AG09319 (cell line): ENCODE data around the gene OSBPL8.

Experiments
- DNase-seq: peaks from one replicate; pipeline ENCODE4 v3.0.0-alpha.2; 2010; ENCODE audit warnings: low read depth; ENCODE audit errors: extremely low read depth
- TF ChIP-seq, protein P1 (sequence below): IDR thresholded peaks from 2 replicates; pipeline ENCODE4 v1.5.1; 2011; ENCODE audit warnings: low read depth, mild to moderate bottlenecking, inconsistent platforms, low read length, moderate library complexity

The OSBPL8 gene

DNA sequence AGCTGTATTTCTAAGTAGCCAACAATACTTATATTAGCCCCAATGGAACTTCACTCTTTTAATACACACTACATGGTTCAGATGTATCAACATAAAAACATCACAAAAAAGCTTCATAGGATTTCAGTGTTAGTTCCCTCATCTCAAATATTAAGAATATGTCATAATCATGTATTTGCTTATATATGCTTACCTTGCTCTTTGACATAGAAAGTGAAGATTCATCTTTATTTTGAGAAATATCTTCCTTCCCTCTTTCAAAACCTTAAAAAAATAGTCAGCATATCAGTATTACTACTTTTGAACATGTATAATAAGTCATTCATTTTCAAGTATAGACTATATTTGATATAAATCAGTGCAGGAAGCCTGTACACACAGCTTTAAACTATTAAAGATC lies 149.2 kb downstream of the OSBPL8 start:
- no peak for DNase-seq
- TF ChIP-seq, protein P1, sequence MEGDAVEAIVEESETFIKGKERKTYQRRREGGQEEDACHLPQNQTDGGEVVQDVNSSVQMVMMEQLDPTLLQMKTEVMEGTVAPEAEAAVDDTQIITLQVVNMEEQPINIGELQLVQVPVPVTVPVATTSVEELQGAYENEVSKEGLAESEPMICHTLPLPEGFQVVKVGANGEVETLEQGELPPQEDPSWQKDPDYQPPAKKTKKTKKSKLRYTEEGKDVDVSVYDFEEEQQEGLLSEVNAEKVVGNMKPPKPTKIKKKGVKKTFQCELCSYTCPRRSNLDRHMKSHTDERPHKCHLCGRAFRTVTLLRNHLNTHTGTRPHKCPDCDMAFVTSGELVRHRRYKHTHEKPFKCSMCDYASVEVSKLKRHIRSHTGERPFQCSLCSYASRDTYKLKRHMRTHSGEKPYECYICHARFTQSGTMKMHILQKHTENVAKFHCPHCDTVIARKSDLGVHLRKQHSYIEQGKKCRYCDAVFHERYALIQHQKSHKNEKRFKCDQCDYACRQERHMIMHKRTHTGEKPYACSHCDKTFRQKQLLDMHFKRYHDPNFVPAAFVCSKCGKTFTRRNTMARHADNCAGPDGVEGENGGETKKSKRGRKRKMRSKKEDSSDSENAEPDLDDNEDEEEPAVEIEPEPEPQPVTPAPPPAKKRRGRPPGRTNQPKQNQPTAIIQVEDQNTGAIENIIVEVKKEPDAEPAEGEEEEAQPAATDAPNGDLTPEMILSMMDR, result no peak

DNA sequence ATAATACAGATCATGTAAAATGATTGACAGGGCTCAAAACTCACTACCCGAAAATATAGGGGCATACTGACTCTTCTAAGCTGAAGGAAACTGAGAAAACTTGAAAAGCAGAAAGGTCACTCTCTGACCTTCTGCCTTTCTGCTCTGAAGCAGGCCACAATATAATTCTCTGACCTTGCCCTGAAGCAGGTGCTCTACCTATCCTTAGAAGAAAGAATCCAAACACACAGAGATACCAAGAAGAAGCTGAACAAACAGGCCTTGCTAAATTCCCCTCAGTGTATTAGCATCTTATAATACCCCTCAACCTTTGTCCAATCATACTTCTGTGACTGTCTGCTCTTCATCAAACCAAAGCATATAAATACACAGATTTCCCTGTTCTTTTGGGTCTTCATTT lies 150.5 kb downstream of the OSBPL8 start:
- no peak for DNase-seq
- TF ChIP-seq, protein P1, result no peak

DNA sequence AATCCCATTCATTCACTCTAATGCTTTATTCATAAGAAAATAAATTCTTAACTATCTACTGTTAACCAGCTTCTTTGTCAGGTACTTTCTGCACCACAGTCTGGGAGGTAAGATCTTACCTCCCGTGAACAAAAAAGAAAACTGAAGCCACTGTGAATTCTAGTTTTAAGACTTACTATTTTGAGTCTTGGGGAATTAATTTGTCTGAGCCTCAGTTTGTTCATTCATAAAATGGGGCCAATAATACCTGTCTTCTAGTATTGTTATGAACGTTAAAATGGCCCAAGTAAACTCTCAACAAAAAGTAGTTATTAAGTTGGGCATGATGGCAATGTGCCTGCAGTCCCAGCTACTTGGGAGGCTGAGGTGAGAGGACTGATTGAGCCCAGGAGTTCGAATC lies 151.9 kb downstream of the OSBPL8 start:
- DNase-seq, result no peak
- TF ChIP-seq, protein P1, result no peak

DNA sequence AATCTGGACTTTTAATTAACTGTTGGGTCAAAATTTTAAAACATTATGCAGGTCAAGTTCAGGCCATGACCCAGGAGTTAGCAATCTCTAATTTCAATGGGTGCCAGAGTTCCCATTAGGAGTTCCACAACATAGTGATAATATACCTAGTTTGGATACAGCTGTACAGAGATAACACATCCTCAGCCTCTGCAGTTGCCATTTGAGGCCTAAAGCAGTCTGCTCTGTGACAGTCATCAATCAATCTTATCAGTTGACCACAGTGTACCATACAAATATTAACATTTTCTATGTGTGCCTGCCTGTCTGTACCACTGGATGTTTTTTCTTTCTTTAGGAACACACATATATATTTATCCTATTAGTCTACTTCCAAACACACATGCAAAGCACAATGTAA lies 157.3 kb downstream of the OSBPL8 start:
- TF ChIP-seq, protein P1, result no peak
- no peak for DNase-seq

DNA sequence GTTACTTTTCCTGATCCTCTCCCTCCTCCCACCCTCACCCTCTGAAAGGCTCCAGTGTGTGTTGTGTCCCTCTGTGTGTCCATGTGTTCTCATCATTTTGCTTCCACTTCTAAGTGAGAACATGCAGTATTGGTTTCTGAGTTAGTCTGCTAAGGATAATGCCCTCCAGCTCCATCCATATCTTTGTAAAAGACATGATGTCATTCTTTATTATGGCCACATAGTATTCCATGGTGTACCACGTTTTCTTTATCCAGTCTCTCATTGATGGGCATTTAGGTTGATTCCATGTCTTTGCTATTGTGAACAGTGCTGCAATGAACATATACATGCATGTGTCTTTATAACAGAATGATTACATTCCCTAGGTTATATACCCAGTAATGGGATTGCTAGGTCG lies 159.4 kb downstream of the OSBPL8 start:
- TF ChIP-seq, protein P1, result no peak
- DNase-seq, result no peak

DNA sequence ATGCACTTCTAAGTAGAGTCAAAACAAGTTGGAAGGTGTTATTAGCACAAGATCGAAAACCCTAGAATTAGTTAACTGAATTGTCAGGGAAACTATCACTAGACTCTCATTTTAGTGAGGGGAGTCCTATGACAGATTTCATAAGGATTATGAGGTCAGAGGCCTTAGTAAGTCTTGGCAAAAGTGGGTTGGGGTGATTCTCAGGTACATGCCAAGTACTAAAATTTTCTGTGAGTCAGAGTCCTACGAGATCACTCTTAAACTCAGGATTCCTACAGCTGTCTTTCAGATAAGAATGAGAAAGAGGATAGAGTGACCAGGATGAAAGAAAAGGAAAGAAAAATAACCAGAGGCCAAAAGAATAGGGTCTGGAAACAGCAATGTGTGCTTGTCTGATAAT lies 160.5 kb downstream of the OSBPL8 start:
- no peak for DNase-seq

DNA sequence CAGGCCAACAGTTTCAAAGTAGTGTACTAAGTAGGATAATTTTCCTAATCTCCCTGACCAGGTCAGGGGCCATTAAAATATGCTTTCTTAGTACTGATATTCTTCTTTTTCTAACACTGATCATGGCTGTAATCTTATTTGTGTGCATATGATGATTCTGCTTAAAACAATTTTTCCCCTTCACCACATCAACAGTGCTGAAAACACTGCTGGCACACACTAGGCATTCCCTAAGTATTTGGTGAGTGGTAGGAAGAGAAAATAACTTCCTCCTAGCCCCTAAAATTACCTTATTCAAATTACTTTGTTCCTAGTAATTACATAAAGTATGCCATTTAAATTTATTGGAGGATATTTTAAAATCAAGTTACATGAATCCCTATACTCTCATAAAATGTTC lies 161.5 kb downstream of the OSBPL8 start:
- TF ChIP-seq, protein P1, result no peak
- no peak for DNase-seq

More for the DNA sequence above, 160.5 kb downstream of the OSBPL8 start:
- TF ChIP-seq, protein P1, result no peak

DNA sequence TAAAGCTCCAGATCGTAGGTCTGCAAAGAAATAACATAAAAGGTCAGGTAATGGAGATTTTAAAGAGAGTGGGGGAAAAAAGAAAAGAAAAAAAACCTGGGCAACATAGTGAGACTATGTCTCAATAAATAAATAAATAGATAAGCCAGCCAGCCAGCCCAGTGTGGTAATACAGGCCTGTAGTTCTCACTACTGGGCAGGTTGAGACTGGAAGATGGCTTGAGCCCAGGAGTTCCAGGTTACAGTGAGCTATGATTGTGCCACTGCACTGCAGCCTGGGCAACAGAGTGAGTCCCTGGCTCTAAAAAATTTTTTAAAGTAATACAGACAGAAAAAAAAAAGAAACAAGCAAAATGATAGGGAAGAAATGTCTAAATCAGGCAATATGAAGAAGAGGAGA lies 168.1 kb downstream of the OSBPL8 start:
- DNase-seq, result no peak
- TF ChIP-seq, protein P1, result no peak
